Heart left ventricle (tissue), 16 donors: ENCODE measurements around the gene C17orf107. TPM values are rescaled to one million over a fixed set of nuclear protein-coding genes. Genes with fewer than 3 reads are reported as not detected.

ENCODE experiments used
- ATAC-seq, 4 donors: fragments of 200-7000 bp; cut with Tn5 transposase; one replicate each; pipeline ENCODE4 v1.9.1; 2020 to 2022; ENCODE audit warnings: moderate library complexity in 4 of 4, mild to moderate bottlenecking in 3 of 4, moderate number of reproducible peaks in 1 of 4
- DNase-seq, 5 donors: peaks; one replicate each; pipeline ENCODE4 v3.0.0-alpha.2; 2020
- H3K27ac ChIP-seq, 12 donors: fragments of 200-600 bp; sonication (generic) in 4 of 12; one replicate each; pipeline versions ENCODE4 v1.5.0 to v1.8.0; 2016 to 2022; ENCODE audit warnings: mild to moderate bottlenecking in 2 of 12
- H3K27me3 ChIP-seq, 9 donors: fragments of 200-600 bp; sonication (generic) in 2 of 9; one replicate each; pipeline versions ENCODE4 v1.5.1 to v1.8.0; 2016 to 2022; ENCODE audit warnings: mild to moderate bottlenecking in 3 of 9
- H3K36me3 ChIP-seq, 9 donors: fragments of 200-600 bp; sonication (generic) in 2 of 9; one replicate each; pipeline versions ENCODE4 v1.5.0 to v1.8.0; 2018 to 2022; ENCODE audit warnings: mild to moderate bottlenecking in 2 of 9
- H3K4me1 ChIP-seq, 12 donors: fragments of 200-600 bp; sonication (generic) in 4 of 12; one replicate each; pipeline versions ENCODE4 v1.5.0 to v1.8.0; 2016 to 2022; ENCODE audit warnings: mild to moderate bottlenecking in 3 of 12
- H3K4me3 ChIP-seq, 12 donors: fragments of 200-600 bp; sonication (generic) in 4 of 12; one replicate each; pipeline versions ENCODE4 v1.5.0 to v1.8.0; 2017 to 2022; ENCODE audit warnings: mild to moderate bottlenecking in 9 of 12, moderate library complexity in 4 of 12
- H3K9me3 ChIP-seq, 12 donors: fragments of 200-600 bp; sonication (generic) in 4 of 12; one replicate each; pipeline versions ENCODE4 v1.5.0 to v1.8.0; 2016 to 2022; ENCODE audit warnings: mild to moderate bottlenecking in 1 of 12
- POLR2A ChIP-seq, 2 donors: fragments of 450-650 bp; IDR thresholded peaks; one replicate each; pipeline ENCODE4 v1.6.1; 2017; ENCODE audit warnings: antibody characterized with exemption in 2 of 2, mild to moderate bottlenecking in 2 of 2, moderate library complexity in 2 of 2
- WGBS, 4 donors: extraction: QIAGEN DNeasy Blood & Tissue Kit in 2 of 4; methylation state at CpG; one replicate each; pipeline versions ENCODE4 v1.1.5 to v1.1.7; 2013 to 2018; 5-methylcytosine and 5-hydroxymethylcytosine counted together
- intact Hi-C, 10 donors: fragments of 100-400 bp; cut with DNase I; formaldehyde crosslinking; loops; one replicate each; pipeline versions ENCODE4 v1.11.1 to v1.14.2; 2022
- polyA plus RNA-seq, 2 donors: library from polyadenylated mRNA; stranded (reverse); fragments of 200-250 nt; gene quantifications; one replicate each; pipeline ENCODE4 v1.2.3, GENCODE V29; 2013
- total RNA-seq, 9 donors: library from RNA; depleted of rRNA in 2 of 9; stranded (reverse); fragments of >200 nt in 2 of 9; fragmentation: NEBNext Ultra II Directional in 3 of 9; extraction: Animal tissue kit (Norgen Biotek cat#: 25700) in 3 of 9; gene quantifications; one replicate each; pipeline versions ENCODE4 v1.1.0 to v1.2.4, GENCODE V29; 2016 to 2023
- TF ChIP-seq, protein P1 (sequence below), 12 donors: fragments of 200-600 bp; sonication (generic) in 4 of 12; IDR thresholded peaks; one replicate each; pipeline versions ENCODE4 v1.5.0 to v1.8.0; 2018 to 2022; ENCODE audit warnings: antibody characterized with exemption in 12 of 12, mild to moderate bottlenecking in 5 of 12
- donor health status: ischemic (EF 13 %, LVEDD 7.1; RV severe dilation, severe dysfunction).
- donor health status: healthy with polysubstance abuse.
- donor health status: DM: no; HTN: yes; CAD: no.
- donor health status: DM: no; HTN: no; CAD: no.
- donor health status: ischemic (EF 25% LVEDD 6.9; RV normal size, moderate dysfunction).
- donor health status: ischemic (EF 25% LVEDD 5.7; RV mildly dilated, moderate dysfunction).
- donor health status: healthy.
- donor health status: DM: yes; HTN: yes; CAD: no.
- donor health status: ischemic (EF 35%, LVEDD 5.7; RV mildly dilated, moderate dysfunction).
- donor health status: nonischemic (EF 11% LVEDD 7.7; RV severe dilation, severe dysfunction).
- donor health status: DM: yes; HTN: yes; CAD: no.
- donor health status: PGD.
- donor health status: ischemic (EF 29% LVEDD 5.4; RV normal size, mild dysfunction).
- donor health status: nonischemic (EF 23%, LVEDD 6.1; RV moderate dilation, normal function).

Gene C17orf107
- total and polyA plus RNA-seq, 11 donors = 0.07 to 1.3 (median 0.46) TPM

- TF ChIP-seq, protein P1, sequence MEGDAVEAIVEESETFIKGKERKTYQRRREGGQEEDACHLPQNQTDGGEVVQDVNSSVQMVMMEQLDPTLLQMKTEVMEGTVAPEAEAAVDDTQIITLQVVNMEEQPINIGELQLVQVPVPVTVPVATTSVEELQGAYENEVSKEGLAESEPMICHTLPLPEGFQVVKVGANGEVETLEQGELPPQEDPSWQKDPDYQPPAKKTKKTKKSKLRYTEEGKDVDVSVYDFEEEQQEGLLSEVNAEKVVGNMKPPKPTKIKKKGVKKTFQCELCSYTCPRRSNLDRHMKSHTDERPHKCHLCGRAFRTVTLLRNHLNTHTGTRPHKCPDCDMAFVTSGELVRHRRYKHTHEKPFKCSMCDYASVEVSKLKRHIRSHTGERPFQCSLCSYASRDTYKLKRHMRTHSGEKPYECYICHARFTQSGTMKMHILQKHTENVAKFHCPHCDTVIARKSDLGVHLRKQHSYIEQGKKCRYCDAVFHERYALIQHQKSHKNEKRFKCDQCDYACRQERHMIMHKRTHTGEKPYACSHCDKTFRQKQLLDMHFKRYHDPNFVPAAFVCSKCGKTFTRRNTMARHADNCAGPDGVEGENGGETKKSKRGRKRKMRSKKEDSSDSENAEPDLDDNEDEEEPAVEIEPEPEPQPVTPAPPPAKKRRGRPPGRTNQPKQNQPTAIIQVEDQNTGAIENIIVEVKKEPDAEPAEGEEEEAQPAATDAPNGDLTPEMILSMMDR (IDR thresholded peaks at IDR 0.05) = no peak
- no peak for TF ChIP-seq POLR2A (IDR thresholded peaks at IDR 0.05)
- 15 to 27% (median 17%) methylated on average over 1 to 34 of the region's 34 CpGs; no CpG with 5 or more reads in 1 of the 4 donors for WGBS, 4 donors
- Histone ChIP-seq H3K27ac (peak overlapping the region in 2 of 12 donors; percentile 40 to 64), H3K4me1 (peaks cover 0 to 42% (median 21%) of the 10 kb centered on the region in 12 donors), H3K36me3 (peaks cover 0 to 37% (median 34%) of the 10 kb centered on the region in 9 donors), H3K27me3 (peaks cover 0 to 32% (median 11%) of the 10 kb centered on the region in 9 donors), H3K4me3 (peak overlapping the region; percentile 15 to 66 (median 54)), H3K9me3 (no peaks in the 10 kb centered on the region)
- intact Hi-C loops = loop anchor here in 1 of 10 donors (10.0 kb wide), 1 partner anchor 334 kb away; the partner anchor contains the start of gene GGT6
- ATAC-seq = peak in 1 of 4 donors; percentile 2
- DNase-seq = no peak
Measured at GRCh38 chr17:4898927-4899326, 409 bp upstream of the C17orf107 start.

DNA sequence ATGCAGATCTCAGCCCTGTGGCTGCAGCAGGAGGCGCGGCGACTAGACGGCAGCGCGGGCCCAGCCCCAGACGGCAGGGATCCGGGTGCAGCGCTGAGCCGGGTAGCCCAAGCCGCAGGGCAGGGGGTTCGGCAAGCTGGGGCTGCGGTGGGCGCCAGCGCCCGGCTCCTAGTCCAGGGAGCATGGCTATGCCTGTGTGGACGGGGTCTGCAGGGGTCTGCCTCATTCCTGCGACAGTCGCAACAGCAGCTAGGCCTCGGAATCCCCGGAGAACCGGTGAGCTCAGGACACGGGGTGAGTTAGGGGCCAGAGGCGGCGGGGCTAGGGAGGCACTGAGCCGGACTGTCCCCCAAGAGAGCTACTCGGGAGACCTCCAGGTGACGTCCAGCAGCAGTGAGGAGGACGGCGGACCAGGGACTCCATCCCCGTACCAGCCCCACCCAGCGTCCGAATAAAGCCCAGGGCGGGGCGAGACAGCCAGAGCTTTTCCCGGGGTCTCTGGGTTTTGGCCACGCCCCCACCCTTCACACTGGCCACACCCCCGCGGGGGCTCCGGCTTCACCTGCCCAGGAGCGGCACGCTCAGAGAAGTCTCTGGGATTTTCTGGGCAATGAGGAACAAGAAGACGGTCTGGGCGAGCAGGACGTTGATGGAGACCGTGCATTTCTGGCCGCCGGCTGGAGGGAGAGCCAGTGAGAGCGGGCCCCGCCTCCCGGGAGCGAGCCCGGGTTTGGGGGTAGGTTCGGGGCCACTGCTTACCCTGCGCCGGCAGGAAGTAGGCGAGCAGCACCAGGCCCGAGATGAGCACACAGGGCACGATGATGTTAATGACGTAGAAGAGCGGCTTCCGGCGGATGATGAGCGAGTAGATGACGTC is 1.1 kb downstream of the C17orf107 start:
- DNase-seq = no peak
- no peaks in the 10 kb centered on the region for H3K9me3 ChIP-seq
- H3K36me3 ChIP-seq = peaks cover 0 to 21% (median 18%) of the 10 kb centered on the region in 9 donors
- peak in 1 of 4 donors; percentile 29 for ATAC-seq
- TF ChIP-seq POLR2A (IDR thresholded peaks at IDR 0.05) = no peak
- TF ChIP-seq, protein P1 (IDR thresholded peaks at IDR 0.05) = no peak
- H3K27ac ChIP-seq = peak overlapping the region in 4 of 12 donors; percentile 3 to 78 (median 39)
- WGBS, 4 donors = 22 to 52% (median 30%) methylated on average over 39 to 65 of the region's 65 CpGs
- H3K4me3 ChIP-seq = peak overlapping the region in 11 of 12 donors; percentile 18 to 66 (median 54)
- H3K27me3 ChIP-seq = peaks cover 0 to 32% (median 11%) of the 10 kb centered on the region in 9 donors
- peaks cover 0 to 42% (median 21%) of the 10 kb centered on the region in 12 donors for H3K4me1 ChIP-seq
- intact Hi-C loops = loop anchor here in 2 of 10 donors (10.0 kb wide), 1 partner anchor 164 kb away; no protein-coding TSS in a partner anchor

GRCh38 chr17:4901108-4901647 is 1.8 kb downstream of the C17orf107 start:
- peak overlapping the region in 10 of 12 donors; percentile 6 to 66 (median 55) for H3K4me3 ChIP-seq
- DNase-seq = no peak
- H3K36me3 ChIP-seq = peaks cover 0 to 14% (median 11%) of the 10 kb centered on the region in 9 donors
- H3K27me3 ChIP-seq = peaks cover 0 to 32% (median 11%) of the 10 kb centered on the region in 9 donors
- intact Hi-C loops = loop anchor here in 2 of 10 donors (10.0 kb wide), 1 partner anchor 164 kb away; no protein-coding TSS in a partner anchor
- H3K4me1 ChIP-seq = peaks cover 0 to 42% (median 21%) of the 10 kb centered on the region in 12 donors
- H3K27ac ChIP-seq = peak overlapping the region in 7 of 12 donors; percentile 3 to 78 (median 62)
- no peaks in the 10 kb centered on the region for H3K9me3 ChIP-seq
- 41 to 78% (median 49%) methylated on average over 35 to 37 of the region's 37 CpGs for WGBS, 4 donors
- no peak for TF ChIP-seq POLR2A (IDR thresholded peaks at IDR 0.05)
- TF ChIP-seq, protein P1 (IDR thresholded peaks at IDR 0.05) = no peak
- no peak for ATAC-seq
